GM18870 (cell line): Measurements from ENCODE around the gene FBXO36.

ENCODE experiments used
- ATAC-seq: cut with Tn5 transposase; IDR thresholded peaks from one replicate; pipeline ENCODE4 v1.9.1; 2021; ENCODE audit warnings: moderate library complexity; ENCODE audit not compliant: unreplicated experiment

Gene FBXO36

DNA sequence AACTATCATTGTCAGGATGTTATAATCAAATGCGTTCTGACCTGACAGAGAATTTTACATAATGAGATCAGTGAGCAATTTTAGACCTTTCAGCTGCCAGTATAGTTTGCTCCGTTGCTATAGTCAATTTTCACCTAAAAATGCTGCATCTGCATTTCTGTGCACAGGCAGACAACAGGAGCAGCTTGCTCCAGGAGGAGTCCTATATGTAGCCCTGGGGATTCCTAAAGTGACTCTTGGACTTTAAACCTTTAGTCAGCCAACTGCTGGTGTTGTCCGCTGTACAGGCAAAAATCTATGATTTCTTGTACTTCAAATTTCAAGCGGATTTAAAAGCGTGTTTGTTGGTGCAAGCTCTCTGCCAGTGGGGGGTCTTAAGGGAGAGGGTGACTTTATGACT is 120.7 kb downstream of the FBXO36 start:
- no peak for ATAC-seq

DNA sequence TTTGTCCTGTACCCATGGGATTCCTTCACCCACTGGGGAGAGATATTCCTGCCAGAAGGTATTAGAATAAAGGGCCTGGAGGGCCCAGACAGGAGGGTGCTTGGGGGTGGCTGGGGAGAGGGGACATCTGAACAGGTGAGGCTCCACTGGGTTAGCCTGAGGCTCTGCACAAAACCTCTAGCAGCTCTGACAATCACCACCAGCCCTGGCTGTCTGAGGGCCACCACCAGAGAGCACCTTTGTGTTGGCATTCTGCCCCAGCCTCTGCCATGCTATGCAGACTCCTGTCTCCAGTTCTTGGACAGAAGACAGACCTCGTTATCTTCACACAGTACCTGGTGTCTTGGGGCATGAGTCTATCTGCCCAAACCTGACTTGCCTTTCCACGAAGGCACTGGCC is 121.2 kb downstream of the FBXO36 start:
- ATAC-seq = no peak

GRCh38 chr2:230046491-230046890 is 124.2 kb downstream of the FBXO36 start:
- ATAC-seq = no peak

DNA sequence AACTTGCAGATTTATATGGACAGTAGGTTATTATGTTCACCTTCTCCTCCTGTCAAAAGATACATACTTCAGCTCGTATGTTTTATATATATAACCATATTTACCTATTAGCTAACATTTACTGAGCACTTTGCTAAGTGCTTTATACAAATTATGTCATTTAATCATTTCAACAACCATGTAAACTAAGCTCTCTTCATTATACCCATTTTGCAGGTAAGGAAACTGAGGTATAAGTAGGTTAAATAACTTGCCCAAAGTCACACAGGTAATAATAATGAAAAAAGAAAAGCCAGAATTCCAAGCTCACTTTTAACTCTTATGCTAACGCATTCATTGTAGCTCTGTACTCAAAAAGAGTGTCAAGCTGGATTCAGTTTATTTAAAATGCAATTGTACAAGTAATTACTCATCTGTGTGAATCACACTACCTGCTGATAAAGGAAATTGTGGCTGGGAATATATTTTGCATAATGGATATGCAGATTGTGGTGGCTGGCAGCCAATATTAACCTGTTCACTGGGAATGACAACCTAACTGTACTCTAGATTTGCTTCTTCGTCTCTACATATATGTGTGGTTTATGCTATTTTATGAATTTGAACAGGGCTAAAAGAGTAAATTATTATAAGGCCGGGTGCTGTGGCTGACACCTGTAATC is 125.8 kb downstream of the FBXO36 start:
- no peak for ATAC-seq

- no peak for ATAC-seq
These were observed 127.8 kb downstream of the FBXO36 start for GRCh38 chr2:230050136-230050535.

- ATAC-seq = no peak
These were observed 130.0 kb downstream of the FBXO36 start for GRCh38 chr2:230052299-230052698.

DNA sequence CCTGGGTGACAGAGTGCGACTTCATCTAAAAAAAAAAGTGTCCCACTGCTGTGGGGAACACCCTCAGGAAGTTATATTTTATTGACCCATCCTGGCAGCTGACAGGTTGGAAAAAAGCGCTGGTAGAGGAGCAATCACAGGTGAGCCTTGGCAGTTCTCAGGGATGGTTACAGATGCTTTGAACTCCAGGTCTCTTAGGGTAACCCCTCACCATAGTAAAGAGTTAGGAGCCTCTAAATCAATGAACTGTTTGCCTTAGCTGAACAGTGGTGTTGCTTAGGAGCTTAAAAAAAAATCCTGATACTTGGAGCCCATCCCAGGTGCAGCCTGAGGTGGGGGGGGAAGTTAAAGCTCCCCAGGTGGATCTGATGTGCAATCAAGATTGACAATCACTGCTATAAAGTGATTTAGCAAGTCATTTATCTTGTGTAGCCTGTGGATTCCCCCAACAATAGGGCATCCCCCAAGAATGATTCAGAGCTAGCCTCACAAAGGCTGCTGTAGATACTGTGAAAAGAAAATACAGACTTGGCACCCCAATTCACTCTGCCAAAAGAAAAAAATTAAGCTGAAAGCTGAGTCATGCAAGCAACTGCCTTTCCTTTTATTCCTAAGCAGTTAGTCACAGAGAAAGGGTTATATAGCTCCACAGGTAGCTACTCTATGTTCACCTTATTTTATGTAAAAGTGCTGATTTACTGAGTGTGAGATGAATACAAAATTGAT is 131.6 kb downstream of the FBXO36 start:
- ATAC-seq = no peak

DNA sequence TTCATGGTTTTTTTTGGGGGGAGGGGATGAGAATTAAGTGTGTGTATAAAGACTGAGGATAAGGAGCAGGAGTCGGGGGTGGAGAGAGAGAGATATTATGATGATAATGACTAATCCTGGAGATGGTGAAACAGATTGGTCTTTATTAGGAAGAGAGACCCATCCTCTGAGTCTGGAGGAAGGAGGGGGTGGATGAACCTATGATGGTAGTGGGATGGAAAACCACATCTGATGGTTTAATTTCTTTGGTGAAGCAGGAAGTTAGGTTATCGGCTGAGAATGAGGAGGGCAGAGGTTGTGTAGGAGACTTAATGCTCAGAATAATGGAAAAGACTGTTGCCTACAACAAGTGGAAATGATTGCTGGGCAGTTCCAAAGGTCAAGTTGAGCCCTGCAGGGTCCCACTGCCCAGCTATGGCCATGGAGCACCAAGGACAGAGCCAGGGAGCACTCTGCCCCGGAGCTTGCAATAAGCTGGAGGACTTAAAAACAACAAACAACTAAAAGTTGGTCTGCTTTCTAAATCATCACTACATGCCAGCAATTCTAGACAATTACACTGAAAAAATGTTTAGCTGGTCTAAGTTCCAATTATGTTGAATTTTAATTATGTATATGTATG is 138.5 kb downstream of the FBXO36 start:
- ATAC-seq = no peak
